Loucy (cell line): Measurements from ENCODE around the gene SIPA1L3.

Source experiments
- EZH2phosphoT487 ChIP-seq: fragments of 200-600 bp; IDR thresholded peaks from 2 replicates; pipeline ENCODE4 v1.6.1; 2018; ENCODE audit warnings: antibody characterized with exemption, mild to moderate bottlenecking, moderate library complexity, borderline replicate concordance
- TF ChIP-seq, protein P1 (sequence below): fragments of 200-600 bp; sonication (generic); conservative IDR thresholded peaks from 2 replicates; pipeline ENCODE4 v1.5.1; 2014; ENCODE audit warnings: mild to moderate bottlenecking, antibody characterized with exemption, low read length

DNA sequence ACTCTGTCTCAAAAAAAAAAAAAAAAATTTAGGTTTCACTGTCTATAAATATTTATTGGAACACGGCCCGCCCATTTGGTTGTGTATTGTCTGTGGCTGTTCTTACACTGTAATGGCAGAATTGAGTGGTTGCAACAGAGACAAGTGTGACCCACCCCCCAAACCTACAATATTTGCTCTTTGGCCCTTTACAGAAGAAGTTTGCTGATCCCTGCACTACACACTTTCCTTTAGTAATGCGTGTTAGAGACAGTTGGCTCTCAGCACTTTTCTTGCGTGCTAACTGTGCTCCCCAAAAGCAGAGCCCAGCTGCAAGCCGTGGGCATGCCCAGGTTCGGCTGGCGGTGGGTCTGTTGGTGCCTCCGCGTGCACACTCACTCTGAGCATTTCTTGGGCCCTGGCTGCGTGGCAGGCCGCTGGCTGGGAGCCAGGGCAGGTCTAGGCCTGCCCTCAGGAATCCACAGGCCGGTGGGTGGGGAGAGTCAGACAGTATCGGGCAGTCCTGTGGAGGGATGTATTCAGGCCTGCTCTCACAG, 72.6 kb downstream of the SIPA1L3 start:
- TF ChIP-seq, protein P1, sequence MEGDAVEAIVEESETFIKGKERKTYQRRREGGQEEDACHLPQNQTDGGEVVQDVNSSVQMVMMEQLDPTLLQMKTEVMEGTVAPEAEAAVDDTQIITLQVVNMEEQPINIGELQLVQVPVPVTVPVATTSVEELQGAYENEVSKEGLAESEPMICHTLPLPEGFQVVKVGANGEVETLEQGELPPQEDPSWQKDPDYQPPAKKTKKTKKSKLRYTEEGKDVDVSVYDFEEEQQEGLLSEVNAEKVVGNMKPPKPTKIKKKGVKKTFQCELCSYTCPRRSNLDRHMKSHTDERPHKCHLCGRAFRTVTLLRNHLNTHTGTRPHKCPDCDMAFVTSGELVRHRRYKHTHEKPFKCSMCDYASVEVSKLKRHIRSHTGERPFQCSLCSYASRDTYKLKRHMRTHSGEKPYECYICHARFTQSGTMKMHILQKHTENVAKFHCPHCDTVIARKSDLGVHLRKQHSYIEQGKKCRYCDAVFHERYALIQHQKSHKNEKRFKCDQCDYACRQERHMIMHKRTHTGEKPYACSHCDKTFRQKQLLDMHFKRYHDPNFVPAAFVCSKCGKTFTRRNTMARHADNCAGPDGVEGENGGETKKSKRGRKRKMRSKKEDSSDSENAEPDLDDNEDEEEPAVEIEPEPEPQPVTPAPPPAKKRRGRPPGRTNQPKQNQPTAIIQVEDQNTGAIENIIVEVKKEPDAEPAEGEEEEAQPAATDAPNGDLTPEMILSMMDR: no peak
- TF ChIP-seq EZH2phosphoT487: no peak
